ENCODE data around the gene SPEM3. TPM values are rescaled to one million over a fixed set of nuclear protein-coding genes. Genes with fewer than 3 reads are reported as not detected.

SPEM3 gene
- total and polyA plus RNA-seq, 2 experiments from 2014 or later: not detected

DNA sequence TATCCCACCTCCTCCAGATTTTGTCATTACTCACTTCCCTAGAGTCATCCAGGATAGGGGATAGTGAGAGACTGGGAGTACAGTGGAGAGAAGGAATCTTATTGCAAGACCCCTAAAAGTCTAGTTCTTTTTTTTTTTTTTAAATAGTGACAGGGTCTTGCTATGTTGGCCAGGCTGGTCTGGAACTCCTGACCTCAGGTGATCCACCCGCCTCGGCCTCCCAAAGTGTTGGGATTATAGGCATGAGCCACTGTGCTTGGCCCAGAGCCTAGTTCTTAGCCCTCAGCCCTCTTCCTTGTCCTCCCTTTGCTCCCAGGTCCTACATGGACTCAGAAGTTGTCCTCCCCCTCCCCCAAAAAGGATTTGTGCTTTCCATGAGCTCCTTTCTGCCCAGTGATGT lies 13.5 kb downstream of the SPEM3 start:
- Histone ChIP-seq H3K4me1 (ENCODE audit: insufficient read depth) (peaks cover 43% of the 10 kb centered on the region), H3K4me2 (no peak overlapping the region), H2AFZ (no peak overlapping the region), H3K9me2 (replicated peaks; ENCODE audit: insufficient read depth) (no peaks in the 10 kb centered on the region), H3K27ac (no peak overlapping the region), H3K27me3 (peaks cover 29% of the 10 kb centered on the region), H3K9me3 (ENCODE audit: low read depth) (no peaks in the 10 kb centered on the region), H3K4me3 (no peak overlapping the region), H3K36me3 (replicated peaks; ENCODE audit: insufficient read depth, low read depth) (no peaks in the 10 kb centered on the region), H4K20me1 (ENCODE audit: insufficient read depth, poor library complexity, severe bottlenecking) (no peaks in the 10 kb centered on the region), H3K79me2 (no peaks in the 10 kb centered on the region)
- no peak for DNase-seq (ENCODE audit: low spot score)
- TF ChIP-seq EZH2phosphoT487 (IDR thresholded peaks at IDR 0.05; ENCODE audit: low read depth, severe bottlenecking, unreplicated experiment) (no peak), CTCF (IDR thresholded peaks at IDR 0.05; ENCODE audit: poor library complexity) (no peak), EZH2 (IDR thresholded peaks at IDR 0.05; ENCODE audit: borderline replicate concordance) (no peak)
- WGBS (ENCODE audit: low lambda C conversion rate, missing lambda C conversion rate): 92% methylated on average over 2 of the region's 2 CpGs

DNA sequence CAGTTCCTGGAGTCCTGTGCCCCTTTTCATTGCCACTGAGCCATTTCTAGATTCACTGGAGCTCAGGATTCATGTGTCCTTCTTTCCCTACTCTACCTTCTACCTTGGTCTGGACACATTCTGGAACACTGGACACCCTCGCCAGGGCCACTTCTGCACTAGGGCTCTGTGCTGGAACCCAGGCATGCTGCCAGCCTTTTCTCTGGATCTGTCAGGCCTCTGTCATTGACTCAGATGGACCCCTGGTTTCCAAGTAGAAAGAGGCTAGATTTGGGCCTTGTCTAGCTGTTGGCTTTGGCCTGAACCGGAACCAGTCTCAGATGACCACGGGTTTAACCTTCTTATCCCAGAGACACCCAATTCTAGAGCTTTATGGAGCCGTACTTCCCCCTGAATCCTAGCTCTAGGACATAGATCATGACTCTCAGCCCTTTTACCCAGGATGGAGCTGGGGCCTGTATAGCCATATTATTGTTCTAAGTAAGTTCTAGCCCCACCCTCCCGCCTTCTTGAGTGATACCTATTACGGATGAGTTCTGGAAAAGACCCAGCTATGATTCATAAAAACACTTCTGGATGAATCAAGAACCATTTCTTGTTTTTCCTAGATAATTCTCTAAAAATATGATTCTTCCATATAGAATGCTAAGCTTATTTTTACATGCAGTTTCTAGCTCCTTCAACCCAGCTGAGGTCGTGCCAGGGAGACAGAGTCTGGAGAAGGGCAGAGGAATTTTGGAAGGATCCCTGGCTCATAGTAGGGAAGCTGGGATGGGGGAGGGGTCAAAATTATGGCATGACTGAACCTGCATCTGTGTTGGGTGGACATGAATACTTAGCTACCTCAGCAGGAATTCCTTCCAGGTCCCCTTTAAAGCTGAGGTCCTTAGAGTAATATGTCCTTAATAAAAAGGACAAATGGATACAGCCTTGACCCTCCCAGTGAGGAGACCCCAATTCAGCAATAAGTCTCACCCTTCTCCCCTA lies 15.1 kb downstream of the SPEM3 start:
- H2AFZ ChIP-seq: no peak overlapping the region

DNA sequence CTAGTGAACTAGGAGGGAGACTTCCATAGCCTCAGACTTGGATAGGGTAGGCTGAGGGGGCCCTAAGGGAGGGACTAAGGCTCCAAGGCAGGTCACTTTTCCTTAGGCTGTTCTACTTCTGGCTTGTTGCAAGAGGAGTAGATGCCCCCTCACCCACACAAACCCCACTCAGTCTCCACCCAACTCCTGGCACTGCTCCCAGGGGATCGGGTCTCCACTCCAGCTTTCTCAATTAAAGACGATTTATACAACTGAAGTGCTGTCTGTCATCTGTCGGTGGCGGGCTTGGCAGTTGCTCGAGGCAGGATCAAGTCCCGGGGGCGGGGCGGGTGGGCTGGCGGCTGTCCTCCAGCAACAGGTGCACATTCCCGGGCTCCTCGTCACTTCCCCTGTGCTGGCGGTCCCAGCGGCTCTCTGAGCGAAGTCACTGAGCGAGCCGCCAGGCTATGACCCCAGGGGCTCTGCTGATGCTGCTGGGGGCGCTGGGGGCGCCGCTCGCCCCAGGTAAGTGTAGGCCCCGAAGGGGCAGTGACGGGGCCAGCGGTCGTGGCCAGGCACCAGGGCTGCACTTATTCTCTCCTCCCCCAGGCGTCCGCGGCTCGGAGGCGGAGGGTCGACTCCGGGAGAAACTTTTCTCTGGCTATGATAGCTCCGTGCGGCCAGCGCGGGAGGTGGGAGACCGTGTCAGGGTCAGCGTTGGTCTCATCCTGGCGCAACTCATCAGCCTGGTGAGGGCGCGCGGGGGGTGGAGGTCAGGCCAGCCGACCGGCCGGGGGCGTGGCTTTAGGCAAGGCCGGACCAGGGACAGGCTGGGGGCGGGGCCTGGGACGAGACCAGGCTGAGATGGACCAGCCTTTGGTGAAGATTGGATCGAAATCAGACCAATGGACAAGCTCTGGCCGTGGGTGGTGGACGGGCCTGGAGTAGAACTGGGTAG lies 16.3 kb downstream of the SPEM3 start, which contains the start of gene CHRNB1:
CHRNB1 (plus strand) TSS at position 380 of the 937 bp plus-strand sequence; CDS start at position 447, 67 bp downstream.
- Histone ChIP-seq H3K79me2 (no peaks in the 10 kb centered on the region), H3K9me3 (ENCODE audit: low read depth) (no peaks in the 10 kb centered on the region), H4K20me1 (ENCODE audit: insufficient read depth, poor library complexity, severe bottlenecking) (no peaks in the 10 kb centered on the region), H3K4me3 (peak within 1 kb of the TSS; percentile 55), H3K4me2 (peak within 1 kb of the TSS; percentile 95), H3K27ac (peak within 1 kb of the TSS; percentile 80), H3K27me3 (peaks cover 11% of the 10 kb centered on the region), H3K9me2 (replicated peaks; ENCODE audit: insufficient read depth) (no peaks in the 10 kb centered on the region), H2AFZ (peak within 1 kb of the TSS; percentile 93), H3K4me1 (ENCODE audit: insufficient read depth) (peaks cover 16% of the 10 kb centered on the region), H3K36me3 (replicated peaks; ENCODE audit: insufficient read depth, low read depth) (no peaks in the 10 kb centered on the region)
- TF ChIP-seq EZH2phosphoT487 (IDR thresholded peaks at IDR 0.05; ENCODE audit: low read depth, severe bottlenecking, unreplicated experiment) (no peak), EZH2 (IDR thresholded peaks at IDR 0.05; ENCODE audit: borderline replicate concordance) (peak; percentile 34)
- WGBS (ENCODE audit: low lambda C conversion rate, missing lambda C conversion rate): 8% methylated on average over 41 of the region's 51 CpGs
- DNase-seq (ENCODE audit: low spot score): peak; percentile 85

More for the DNA sequence above, 15.1 kb downstream of the SPEM3 start:
- 79% methylated on average over 7 of the region's 7 CpGs for WGBS (ENCODE audit: low lambda C conversion rate, missing lambda C conversion rate)
- Histone ChIP-seq H3K4me3 (no peak overlapping the region), H3K4me1 (ENCODE audit: insufficient read depth) (peaks cover 28% of the 10 kb centered on the region), H4K20me1 (ENCODE audit: insufficient read depth, poor library complexity, severe bottlenecking) (no peaks in the 10 kb centered on the region), H3K4me2 (no peak overlapping the region), H3K27ac (no peak overlapping the region), H3K79me2 (no peaks in the 10 kb centered on the region), H3K27me3 (peaks cover 23% of the 10 kb centered on the region), H3K9me3 (ENCODE audit: low read depth) (no peaks in the 10 kb centered on the region), H3K9me2 (replicated peaks; ENCODE audit: insufficient read depth) (no peaks in the 10 kb centered on the region), H3K36me3 (replicated peaks; ENCODE audit: insufficient read depth, low read depth) (no peaks in the 10 kb centered on the region)
- DNase-seq (ENCODE audit: low spot score): no peak
- TF ChIP-seq EZH2 (IDR thresholded peaks at IDR 0.05; ENCODE audit: borderline replicate concordance) (no peak), CTCF (IDR thresholded peaks at IDR 0.05; ENCODE audit: poor library complexity) (no peak), EZH2phosphoT487 (IDR thresholded peaks at IDR 0.05; ENCODE audit: low read depth, severe bottlenecking, unreplicated experiment) (no peak)
